ENCODE measurements around the gene SGPP2.

- no peak for TF ChIP-seq CTCF (conservative IDR thresholded peaks at IDR 0.05)
- TF ChIP-seq EZH2 (IDR thresholded peaks at IDR 0.05; ENCODE audit: low read depth): no peak
Measured at GRCh38 chr2:222418739-222419138, 5.6 kb upstream of the SGPP2 start.

Data from PC-9 (cell line).